Nephron (organoid): ENCODE measurements around the gene SYTL1.

Experiments used
- H3K27ac Mint-ChIP-seq, 3 experiments: 2 replicates each; pipeline ENCODE4 v1.8.0; 2020; ENCODE audit warnings: mixed read lengths in 3 of 3, mild to moderate bottlenecking in 2 of 3, moderate library complexity in 1 of 3
- H3K27me3 Mint-ChIP-seq: 2 replicates; pipeline ENCODE4 v1.8.0; 2021; ENCODE audit warnings: low read depth, mild to moderate bottlenecking, moderate library complexity, mixed read lengths
- H3K36me3 Mint-ChIP-seq: 2 replicates; pipeline ENCODE4 v1.8.0; 2020; ENCODE audit warnings: low read depth, mixed read lengths
- H3K4me1 Mint-ChIP-seq: 2 replicates; pipeline ENCODE4 v1.8.0; 2020; ENCODE audit warnings: mixed read lengths
- H3K4me3 Mint-ChIP-seq, 3 experiments: 2 replicates each; pipeline ENCODE4 v1.8.0; 2020; ENCODE audit warnings: mild to moderate bottlenecking in 3 of 3, mixed read lengths in 3 of 3, moderate library complexity in 2 of 3
- H3K9me3 Mint-ChIP-seq: 2 replicates; pipeline ENCODE4 v1.8.0; 2020; ENCODE audit warnings: mixed read lengths
- TF ChIP-seq, protein P1 (sequence below), 3 experiments: fragments of 200-600 bp; sonication (generic); IDR thresholded peaks; one replicate each; pipeline ENCODE4 v1.5.0; 2021; ENCODE audit warnings: antibody characterized with exemption in 3 of 3; ENCODE audit not compliant: unreplicated experiment in 3 of 3

The SYTL1 gene

GRCh38 chr1:27345272-27345671 lies 3.5 kb downstream of the SYTL1 start:
- no peaks in the 10 kb centered on the region for H3K36me3 Mint-ChIP-seq

DNA sequence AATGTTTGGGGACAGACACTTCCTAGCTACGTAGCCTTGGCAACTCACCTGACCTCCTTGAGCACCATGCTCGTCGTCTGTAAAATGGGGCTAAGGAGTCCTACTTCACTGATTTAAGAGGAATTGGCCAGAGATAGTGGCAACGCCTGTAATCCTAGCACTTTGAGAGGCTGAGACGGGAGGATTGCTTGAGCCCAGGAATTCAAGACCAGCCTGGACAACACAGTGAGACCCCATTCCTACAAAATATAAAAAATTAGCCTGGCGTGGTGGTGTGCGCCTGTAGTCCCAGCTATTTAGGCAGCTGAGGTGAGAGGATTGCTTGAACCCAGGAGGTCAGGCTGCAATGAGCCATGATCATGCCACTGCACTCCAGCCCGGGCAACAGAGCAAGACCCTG lies 4.5 kb downstream of the SYTL1 start:
- H3K27me3 Mint-ChIP-seq = peaks cover 24% of the 10 kb centered on the region
- H3K4me3 Mint-ChIP-seq = no peak overlapping the region
- H3K4me1 Mint-ChIP-seq = peaks cover 18% of the 10 kb centered on the region
- no peaks in the 10 kb centered on the region for H3K36me3 Mint-ChIP-seq
- H3K27ac Mint-ChIP-seq = no peak overlapping the region
- TF ChIP-seq, protein P1, sequence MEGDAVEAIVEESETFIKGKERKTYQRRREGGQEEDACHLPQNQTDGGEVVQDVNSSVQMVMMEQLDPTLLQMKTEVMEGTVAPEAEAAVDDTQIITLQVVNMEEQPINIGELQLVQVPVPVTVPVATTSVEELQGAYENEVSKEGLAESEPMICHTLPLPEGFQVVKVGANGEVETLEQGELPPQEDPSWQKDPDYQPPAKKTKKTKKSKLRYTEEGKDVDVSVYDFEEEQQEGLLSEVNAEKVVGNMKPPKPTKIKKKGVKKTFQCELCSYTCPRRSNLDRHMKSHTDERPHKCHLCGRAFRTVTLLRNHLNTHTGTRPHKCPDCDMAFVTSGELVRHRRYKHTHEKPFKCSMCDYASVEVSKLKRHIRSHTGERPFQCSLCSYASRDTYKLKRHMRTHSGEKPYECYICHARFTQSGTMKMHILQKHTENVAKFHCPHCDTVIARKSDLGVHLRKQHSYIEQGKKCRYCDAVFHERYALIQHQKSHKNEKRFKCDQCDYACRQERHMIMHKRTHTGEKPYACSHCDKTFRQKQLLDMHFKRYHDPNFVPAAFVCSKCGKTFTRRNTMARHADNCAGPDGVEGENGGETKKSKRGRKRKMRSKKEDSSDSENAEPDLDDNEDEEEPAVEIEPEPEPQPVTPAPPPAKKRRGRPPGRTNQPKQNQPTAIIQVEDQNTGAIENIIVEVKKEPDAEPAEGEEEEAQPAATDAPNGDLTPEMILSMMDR (IDR thresholded peaks at IDR 0.05; ENCODE audit: unreplicated experiment in 3 of 3) = no peak
- H3K9me3 Mint-ChIP-seq = no peaks in the 10 kb centered on the region

More at GRCh38 chr1:27345272-27345671, 3.5 kb downstream of the SYTL1 start:
- Mint-ChIP-seq H3K9me3 (no peaks in the 10 kb centered on the region), H3K27ac (no peak overlapping the region), H3K4me3 (no peak overlapping the region), H3K27me3 (peaks cover 15% of the 10 kb centered on the region), H3K4me1 (peaks cover 20% of the 10 kb centered on the region)
- TF ChIP-seq, protein P1 (IDR thresholded peaks at IDR 0.05; ENCODE audit: unreplicated experiment in 3 of 3) = no peak

DNA sequence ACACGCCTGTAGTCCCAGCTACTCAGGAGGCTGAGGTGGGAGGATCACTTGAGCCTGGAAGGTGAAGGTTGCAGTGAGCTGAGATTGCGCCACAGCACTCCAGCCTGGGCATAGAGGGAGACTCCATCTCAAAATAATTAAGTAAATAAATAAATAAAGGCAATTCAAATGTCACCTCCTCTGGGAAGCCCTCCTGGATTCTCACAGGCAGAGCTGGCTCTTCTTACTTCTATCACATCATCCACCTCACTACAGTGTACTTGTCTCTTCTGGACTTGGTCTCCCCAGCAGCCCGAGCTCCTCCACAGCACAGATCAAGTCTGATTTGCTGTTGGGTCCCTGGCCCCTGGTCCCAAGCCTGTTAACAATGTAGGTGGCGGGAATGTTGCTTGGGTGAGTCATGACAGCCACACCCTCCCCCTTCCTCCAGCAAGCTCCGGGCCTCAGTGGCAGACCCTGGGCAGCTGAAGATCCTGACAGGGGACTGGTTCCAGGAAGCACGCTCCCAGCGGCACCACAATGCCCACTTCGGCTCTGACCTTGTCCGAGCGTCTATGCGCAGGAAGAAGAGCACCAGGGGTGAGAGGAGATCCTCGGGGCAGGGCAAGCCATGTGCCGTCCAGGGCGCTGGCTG lies 5.3 kb downstream of the SYTL1 start:
- Mint-ChIP-seq H3K27me3 (peaks cover 29% of the 10 kb centered on the region), H3K9me3 (no peaks in the 10 kb centered on the region), H3K36me3 (no peaks in the 10 kb centered on the region), H3K4me3 (no peak overlapping the region), H3K4me1 (peaks cover 12% of the 10 kb centered on the region), H3K27ac (no peak overlapping the region)
- TF ChIP-seq, protein P1 (IDR thresholded peaks at IDR 0.05; ENCODE audit: unreplicated experiment in 3 of 3) = no peak

GRCh38 chr1:27348861-27349783 lies 7.3 kb downstream of the SYTL1 start:
- Mint-ChIP-seq H3K27me3 (peaks cover 29% of the 10 kb centered on the region), H3K36me3 (no peaks in the 10 kb centered on the region), H3K27ac (no peak overlapping the region), H3K4me3 (peak overlapping the region; percentile 11 to 64 (median 44)), H3K9me3 (no peaks in the 10 kb centered on the region), H3K4me1 (no peaks in the 10 kb centered on the region)
- TF ChIP-seq, protein P1 (IDR thresholded peaks at IDR 0.05; ENCODE audit: unreplicated experiment in 3 of 3) = no peak

DNA sequence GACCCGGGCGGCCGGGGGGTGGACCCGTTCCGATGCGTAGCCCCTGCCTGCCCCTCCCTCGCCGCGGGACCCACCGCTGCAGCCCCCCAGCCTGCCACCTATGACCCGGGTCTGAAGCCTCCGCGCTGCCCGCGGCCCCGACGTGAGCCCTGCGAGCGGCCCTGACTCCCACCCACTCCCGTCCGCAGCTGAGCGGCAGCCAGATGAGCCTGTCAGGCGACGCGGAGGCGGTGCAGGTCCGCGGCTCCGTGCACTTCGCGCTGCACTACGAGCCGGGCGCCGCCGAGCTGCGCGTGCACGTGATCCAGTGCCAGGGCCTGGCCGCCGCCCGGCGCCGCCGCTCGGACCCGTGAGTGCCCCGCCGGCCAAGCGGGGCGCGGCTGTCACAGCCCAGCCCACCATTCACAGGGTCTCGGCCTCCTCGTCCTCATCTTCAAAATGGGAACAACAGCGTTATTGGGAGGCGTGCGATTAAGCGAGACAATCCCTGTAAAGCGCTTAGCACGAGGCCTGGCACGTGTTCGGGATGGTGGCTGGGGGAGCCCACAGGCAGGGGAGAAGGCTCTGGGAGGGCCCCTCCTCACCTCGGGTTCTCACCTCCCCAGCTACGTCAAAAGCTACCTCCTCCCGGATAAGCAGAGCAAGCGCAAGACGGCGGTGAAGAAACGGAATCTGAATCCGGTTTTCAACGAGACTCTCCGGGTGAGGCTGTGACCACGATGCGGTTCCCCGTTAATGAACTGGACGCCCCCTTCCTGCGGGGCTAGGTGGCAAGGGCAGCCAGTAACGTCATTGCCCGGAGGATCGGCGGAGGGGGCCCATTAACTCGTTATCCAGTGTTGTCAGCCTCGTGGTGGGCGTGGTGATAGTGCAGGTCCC lies 8.2 kb downstream of the SYTL1 start:
- TF ChIP-seq, protein P1 (IDR thresholded peaks at IDR 0.05; ENCODE audit: unreplicated experiment in 3 of 3) = no peak
- Mint-ChIP-seq H3K9me3 (no peaks in the 10 kb centered on the region), H3K4me3 (peak overlapping the region; percentile 57 to 80 (median 72)), H3K36me3 (no peaks in the 10 kb centered on the region), H3K4me1 (no peaks in the 10 kb centered on the region), H3K27me3 (peaks cover 29% of the 10 kb centered on the region), H3K27ac (no peak overlapping the region)
